ENCODE measurements around the gene LRRC10B. TPM values are rescaled to one million over a fixed set of nuclear protein-coding genes. Genes with fewer than 3 reads are reported as not detected.
A peak's percentile ranks its signal among the peaks of the same experiment; 100 is the strongest.

LRRC10B gene
- total RNA-seq, 2 experiments from 2014 or later: not detected

DNA sequence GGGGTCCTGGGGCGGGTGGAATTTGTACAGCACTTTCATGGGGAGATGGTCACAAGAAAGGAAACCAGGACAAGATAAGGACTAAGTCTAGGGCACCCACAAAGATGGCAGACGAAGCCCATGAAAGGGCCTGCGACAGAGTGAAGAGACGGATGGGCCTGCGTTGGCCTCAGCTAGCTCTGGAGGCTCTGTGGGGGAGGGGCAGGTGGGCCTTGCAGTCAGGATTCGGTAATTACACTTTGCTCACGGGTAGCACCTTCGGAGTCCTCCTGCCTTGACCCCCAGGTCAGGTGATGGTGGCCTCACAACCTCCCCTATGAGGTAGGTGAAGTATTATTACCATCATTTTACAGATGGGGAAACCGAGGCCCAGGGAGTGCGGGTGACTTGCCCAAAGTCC lies 7.1 kb downstream of the LRRC10B start:
- intact Hi-C loops (cut with micrococcal nuclease): loop anchor here (2.0 kb wide), 1 partner anchor 37 kb away; no protein-coding TSS in a partner anchor
- H3K4me1 Mint-ChIP-seq (ENCODE audit: low read depth): peaks cover 6% of the 10 kb centered on the region
- TF ChIP-seq, protein P1, sequence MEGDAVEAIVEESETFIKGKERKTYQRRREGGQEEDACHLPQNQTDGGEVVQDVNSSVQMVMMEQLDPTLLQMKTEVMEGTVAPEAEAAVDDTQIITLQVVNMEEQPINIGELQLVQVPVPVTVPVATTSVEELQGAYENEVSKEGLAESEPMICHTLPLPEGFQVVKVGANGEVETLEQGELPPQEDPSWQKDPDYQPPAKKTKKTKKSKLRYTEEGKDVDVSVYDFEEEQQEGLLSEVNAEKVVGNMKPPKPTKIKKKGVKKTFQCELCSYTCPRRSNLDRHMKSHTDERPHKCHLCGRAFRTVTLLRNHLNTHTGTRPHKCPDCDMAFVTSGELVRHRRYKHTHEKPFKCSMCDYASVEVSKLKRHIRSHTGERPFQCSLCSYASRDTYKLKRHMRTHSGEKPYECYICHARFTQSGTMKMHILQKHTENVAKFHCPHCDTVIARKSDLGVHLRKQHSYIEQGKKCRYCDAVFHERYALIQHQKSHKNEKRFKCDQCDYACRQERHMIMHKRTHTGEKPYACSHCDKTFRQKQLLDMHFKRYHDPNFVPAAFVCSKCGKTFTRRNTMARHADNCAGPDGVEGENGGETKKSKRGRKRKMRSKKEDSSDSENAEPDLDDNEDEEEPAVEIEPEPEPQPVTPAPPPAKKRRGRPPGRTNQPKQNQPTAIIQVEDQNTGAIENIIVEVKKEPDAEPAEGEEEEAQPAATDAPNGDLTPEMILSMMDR (IDR thresholded peaks at IDR 0.05): no peak
- H3K27me3 Mint-ChIP-seq: peaks cover 17% of the 10 kb centered on the region
- ChIA-PET CTCF (interaction anchor here (1.3 to 9.1 kb wide), 12 partner anchors 7 to 123 kb away, joined by 4 to 253 read pairs (median 16); partner anchors contain the start of genes CPSF7, LRRC10B and SDHAF2), POLR2A (interaction anchor here (1.2 kb wide), 1 partner anchor 78 kb away, joined by 3 read pairs; no protein-coding TSS in a partner anchor)
- H3K36me3 Mint-ChIP-seq (ENCODE audit: low read depth): no peaks in the 10 kb centered on the region
- H3K9me3 Mint-ChIP-seq: no peaks in the 10 kb centered on the region
- ATAC-seq (no peak), DNase-seq (no peak)
- no peak overlapping the region for H3K27ac Mint-ChIP-seq
- H3K4me3 Mint-ChIP-seq: no peak overlapping the region

DNA sequence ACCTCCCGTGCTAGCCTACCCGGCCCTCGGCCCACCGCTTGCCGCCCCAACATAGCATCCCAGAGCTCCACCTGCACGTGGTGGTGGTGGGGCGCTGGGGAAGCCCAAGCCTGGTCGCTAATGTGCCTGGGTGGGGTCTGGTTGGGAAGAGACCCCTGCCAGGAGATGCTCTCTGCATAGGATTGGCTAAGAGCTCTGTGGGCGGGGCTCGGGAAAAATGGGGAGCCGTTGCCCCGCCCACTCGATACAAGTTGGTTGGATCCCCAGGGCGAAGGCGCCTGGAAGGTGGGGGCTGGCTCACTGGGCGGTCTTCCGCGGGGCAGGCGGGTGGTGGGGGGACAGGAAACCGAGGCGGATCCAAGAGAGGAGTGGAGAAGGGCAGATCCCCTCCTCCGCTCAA lies 7.6 kb downstream of the LRRC10B start:
- ChIA-PET POLR2A (interaction anchor here (1.2 to 1.9 kb wide), 2 partner anchors 37 to 78 kb away, joined by 3 to 7 read pairs; no protein-coding TSS in a partner anchor), CTCF (interaction anchor here (0.6 to 9.1 kb wide), 38 partner anchors 8 to 199 kb away, joined by 3 to 253 read pairs (median 7); partner anchors contain the start of genes CPSF7, LRRC10B, SDHAF2 and SYT7)
- no peaks in the 10 kb centered on the region for H3K36me3 Mint-ChIP-seq (ENCODE audit: low read depth)
- no peak overlapping the region for H3K27ac Mint-ChIP-seq
- intact Hi-C loops (cut with micrococcal nuclease): loop anchor here (2.0 kb wide), 1 partner anchor 37 kb away; no protein-coding TSS in a partner anchor
- no peak overlapping the region for H3K4me3 Mint-ChIP-seq
- ATAC-seq: peak; percentile 32
- DNase-seq: peak; percentile 24
- H3K4me1 Mint-ChIP-seq (ENCODE audit: low read depth): peaks cover 6% of the 10 kb centered on the region
- TF ChIP-seq, protein P1 (IDR thresholded peaks at IDR 0.05): no peak
- peaks cover 13% of the 10 kb centered on the region for H3K27me3 Mint-ChIP-seq
- H3K9me3 Mint-ChIP-seq: no peaks in the 10 kb centered on the region

DNA sequence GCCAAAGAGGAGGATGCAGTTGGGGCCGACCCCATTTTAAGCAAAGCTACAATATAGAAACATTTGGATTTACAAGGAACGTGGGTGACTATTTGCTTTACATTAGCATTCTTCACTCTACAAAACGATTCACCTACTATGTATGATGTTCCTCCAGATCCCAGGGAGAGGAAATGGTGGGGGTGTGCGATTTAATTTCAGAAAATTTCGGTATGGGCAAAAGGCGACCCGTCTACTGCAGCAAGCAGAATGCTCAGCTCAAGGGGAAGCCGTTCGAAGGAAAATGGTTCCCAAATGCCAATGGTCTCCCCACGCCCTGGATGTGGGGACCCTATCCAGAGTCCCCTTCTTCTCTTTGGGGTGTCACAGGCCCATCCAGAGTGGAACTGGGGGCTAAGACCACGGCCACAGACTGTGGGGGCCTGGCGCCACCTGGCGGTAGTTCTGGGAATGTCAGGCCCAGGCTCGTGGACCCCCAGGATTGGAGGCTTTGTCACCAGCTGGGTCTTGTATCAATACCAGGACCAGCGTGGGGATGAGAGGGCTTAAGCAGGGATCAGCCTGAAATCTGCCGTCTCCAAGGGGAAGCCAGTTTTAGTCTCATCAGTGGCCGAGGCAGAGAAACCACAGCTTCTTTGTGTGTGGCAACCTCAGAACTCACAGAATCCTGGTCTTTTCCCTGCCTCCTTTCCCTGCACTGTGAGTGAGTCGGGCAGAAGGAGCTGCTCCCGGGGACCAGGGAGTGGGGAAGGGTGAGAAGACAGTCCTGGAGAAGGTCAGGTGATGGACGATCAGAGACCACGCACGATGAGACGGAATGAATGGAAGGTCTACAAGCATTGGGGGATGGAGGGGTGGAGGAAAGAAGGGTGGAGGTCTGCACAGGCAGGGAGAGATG lies 8.4 kb downstream of the LRRC10B start:
- peak overlapping the region; percentile 1 for H3K4me3 Mint-ChIP-seq
- ATAC-seq (peak; percentile 88), DNase-seq (peak; percentile 74)
- intact Hi-C loops (cut with micrococcal nuclease): loop anchor here (2.0 kb wide), 1 partner anchor 38 kb away; no protein-coding TSS in a partner anchor
- ChIA-PET POLR2A (interaction anchor here (0.7 to 1.9 kb wide), 4 partner anchors 38 to 79 kb away, joined by 3 to 7 read pairs (median 3); no protein-coding TSS in a partner anchor), CTCF (interaction anchor here (0.6 to 9.1 kb wide), 54 partner anchors 8 to 738 kb away, joined by 3 to 253 read pairs (median 5); partner anchors contain the start of genes CPSF7, LRRC10B, SDHAF2 and SYT7)
- H3K27ac Mint-ChIP-seq: no peak overlapping the region
- TF ChIP-seq, protein P1 (IDR thresholded peaks at IDR 0.05): peak; percentile 99
- peaks cover 8% of the 10 kb centered on the region for H3K27me3 Mint-ChIP-seq
- peaks cover 6% of the 10 kb centered on the region for H3K4me1 Mint-ChIP-seq (ENCODE audit: low read depth)
- no peaks in the 10 kb centered on the region for H3K36me3 Mint-ChIP-seq (ENCODE audit: low read depth)
- H3K9me3 Mint-ChIP-seq: no peaks in the 10 kb centered on the region

DNA sequence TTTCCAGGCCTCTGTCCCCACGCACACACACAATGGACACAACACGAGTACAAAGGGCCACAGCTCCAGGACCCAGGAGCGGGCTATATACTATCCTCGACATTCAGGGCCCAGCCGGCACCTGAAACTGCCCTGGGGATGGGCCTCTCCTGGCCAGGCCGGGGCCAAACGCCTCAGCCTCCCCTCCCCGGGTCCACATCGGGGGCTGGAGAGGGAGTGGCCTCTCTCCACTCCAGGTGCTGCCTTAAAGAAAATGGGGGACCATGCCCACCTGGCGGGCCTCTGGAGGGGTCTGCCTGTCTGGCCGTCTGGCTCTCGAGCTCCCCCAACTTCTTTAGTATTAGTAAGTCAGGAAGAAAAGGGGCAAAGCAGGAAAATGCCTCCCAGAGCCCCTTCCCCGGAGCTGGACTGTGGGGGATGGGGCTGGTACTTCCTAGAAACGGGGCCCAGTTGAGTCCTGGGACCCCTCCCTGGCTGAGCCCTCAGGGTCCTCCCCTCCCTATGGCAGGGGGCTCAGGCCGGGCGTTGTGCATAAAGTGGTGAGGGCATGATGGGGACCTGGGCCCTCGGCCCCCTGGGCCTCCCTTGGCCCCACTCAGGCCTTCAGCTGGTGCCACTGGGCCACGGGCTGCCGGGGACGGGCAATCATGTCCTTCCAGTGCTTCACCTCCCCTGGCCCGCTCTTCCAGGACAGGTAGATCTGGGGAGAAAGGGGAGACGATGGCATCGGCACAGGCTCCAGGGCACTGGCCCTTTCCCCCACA lies 9.7 kb downstream of the LRRC10B start:
- ChIA-PET POLR2A (interaction anchor here (1.9 kb wide), 1 partner anchor 40 kb away, joined by 7 read pairs; no protein-coding TSS in a partner anchor), CTCF (interaction anchor here (1.0 to 9.1 kb wide), 25 partner anchors 10 to 216 kb away, joined by 3 to 253 read pairs (median 7); partner anchors contain the start of genes LRRC10B and SYT7)
- intact Hi-C loops (cut with micrococcal nuclease): no loop called here

More for the DNA sequence above, 9.7 kb downstream of the LRRC10B start:
- no peak for ATAC-seq
- Mint-ChIP-seq H3K4me1 (ENCODE audit: low read depth) (peaks cover 6% of the 10 kb centered on the region), H3K4me3 (no peak overlapping the region), H3K36me3 (ENCODE audit: low read depth) (no peaks in the 10 kb centered on the region), H3K9me3 (no peaks in the 10 kb centered on the region), H3K27ac (no peak overlapping the region), H3K27me3 (peaks cover 8% of the 10 kb centered on the region)
- TF ChIP-seq, protein P1 (IDR thresholded peaks at IDR 0.05): no peak
- no peak for DNase-seq

Measured in activated CD8-positive, alpha-beta T cell treated with anti-CD3 and anti-CD28 coated beads for 36 hours (primary cell).